Measurements from ENCODE around the gene PSD2.

The PSD2 gene

DNA sequence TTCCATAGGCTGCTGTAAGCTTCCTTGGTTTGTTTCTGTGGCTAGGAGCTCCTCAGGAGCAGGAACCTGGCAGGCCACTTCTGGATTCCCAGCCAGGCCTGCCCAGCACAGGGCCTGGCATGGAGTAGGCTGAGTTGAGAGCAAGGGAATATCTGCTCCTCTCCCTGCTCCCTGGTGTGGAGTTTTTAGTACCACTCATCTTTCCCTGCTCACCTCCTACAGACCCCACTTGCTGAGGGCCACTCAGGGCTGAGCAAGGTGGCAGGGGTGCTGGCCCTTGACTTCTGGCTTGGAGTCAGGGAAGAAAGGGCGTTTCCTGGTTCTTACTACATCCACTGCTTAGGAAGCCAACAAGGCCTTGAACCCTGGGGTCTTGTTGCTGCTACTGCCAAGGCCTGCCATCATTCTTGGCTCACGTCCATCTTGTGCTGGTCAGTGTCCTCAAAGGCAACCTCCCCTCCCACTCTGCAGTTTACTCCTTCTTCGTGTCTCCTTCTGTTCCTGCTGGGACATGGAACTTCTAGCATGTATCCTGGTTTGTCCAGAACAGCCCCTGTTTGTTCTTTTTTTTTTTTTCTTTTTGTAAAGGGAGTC is 54.9 kb downstream of the PSD2 start:
- H3K27ac ChIP-seq: no peak overlapping the region

DNA sequence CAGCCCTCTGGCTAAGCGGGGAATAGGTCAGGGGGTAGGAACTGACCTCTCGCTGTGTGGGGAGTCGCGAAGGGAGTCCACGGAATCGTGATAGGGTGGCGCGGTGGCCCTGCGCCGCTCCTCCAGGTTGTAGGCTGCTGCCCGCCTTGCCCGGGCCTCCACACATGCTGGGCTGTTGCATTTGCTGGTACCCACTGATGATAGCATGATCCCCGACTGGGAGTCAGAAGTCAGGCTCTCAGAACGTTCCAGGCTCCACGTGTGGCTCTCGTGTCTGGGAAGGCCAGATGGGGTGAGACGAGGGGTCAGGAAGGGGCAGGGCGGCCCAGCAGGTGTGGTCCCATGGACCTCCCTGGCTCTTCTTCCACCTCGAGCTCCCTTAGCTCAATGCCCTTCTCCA is 56.0 kb downstream of the PSD2 start:
- no peak for DNase-seq (ENCODE audit: low read depth, low spot score)
- no peak overlapping the region for H3K27ac ChIP-seq

More for the DNA sequence above, 54.9 kb downstream of the PSD2 start:
- no peak for DNase-seq (ENCODE audit: low read depth, low spot score)

DNA sequence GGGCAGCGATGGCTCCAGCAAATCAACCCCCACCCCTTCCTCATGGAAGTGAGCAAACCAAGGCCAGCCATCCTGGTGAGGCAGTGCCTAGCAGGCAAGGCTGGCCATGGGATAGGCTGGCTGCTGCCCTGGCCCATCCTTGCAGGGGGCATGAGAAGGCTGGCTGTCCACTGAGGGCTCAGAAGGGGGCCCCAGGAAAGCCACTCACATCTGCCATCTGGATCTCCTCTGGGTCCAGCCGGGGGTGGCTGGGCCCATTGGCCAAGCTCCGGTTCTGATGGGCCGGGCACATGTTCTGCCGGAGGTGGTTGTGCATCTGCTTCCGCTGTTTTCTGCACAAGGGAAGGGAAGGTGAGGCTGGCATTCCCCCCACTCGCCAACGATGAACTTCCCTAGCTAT is 57.1 kb downstream of the PSD2 start:
- no peak overlapping the region for H3K27ac ChIP-seq
- no peak for DNase-seq (ENCODE audit: low read depth, low spot score)

DNA sequence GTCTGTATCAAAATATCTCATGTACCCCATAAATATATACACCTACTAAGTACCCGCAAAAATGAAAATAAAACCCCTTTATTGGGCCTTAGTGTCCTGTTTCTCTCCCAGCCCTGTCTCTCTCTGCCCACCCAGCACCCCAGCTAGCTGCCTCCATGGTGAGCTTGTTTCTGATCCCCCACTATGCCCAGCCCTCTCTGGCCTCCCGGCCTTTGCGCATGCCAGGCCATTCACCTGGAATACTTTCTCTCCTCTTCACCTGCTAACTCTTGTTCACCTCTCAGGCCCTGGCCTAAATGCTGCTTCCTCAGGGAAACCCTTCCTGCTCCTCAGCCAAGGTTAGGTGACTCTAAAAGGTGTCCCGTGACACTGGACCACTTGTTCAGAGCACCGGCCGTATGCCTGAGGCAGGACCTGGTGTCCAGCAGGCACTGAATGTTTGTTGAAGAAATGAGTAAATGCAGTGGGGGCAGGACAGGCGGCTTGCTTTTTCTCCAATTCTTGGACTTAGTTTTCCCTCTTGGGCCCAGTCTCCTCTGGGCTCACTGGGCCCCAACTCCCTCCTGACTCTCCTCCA is 58.5 kb downstream of the PSD2 start:
- DNase-seq (ENCODE audit: low read depth, low spot score): no peak
- H3K27ac ChIP-seq: no peak overlapping the region

DNA sequence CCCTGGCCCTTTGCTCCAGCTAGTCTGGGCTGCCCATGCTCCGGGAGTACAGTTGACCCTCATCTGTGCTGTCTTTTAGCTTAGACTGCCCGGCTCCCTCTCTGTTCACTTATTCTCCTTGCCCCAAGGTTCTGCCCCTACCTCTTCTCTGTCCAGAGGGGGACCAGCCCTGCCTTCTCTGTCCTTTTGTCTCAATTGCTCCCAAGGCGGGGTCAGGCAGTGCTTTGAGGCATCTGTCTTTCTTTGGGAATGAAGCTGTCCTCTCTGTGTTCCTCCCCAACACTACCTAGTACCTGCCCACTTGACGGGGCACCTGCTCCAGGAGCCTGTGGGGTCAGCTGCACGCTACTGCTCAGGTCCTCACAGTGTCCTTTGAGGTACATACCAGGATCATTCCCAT is 59.3 kb downstream of the PSD2 start:
- no peak for DNase-seq (ENCODE audit: low read depth, low spot score)
- no peak overlapping the region for H3K27ac ChIP-seq

DNA sequence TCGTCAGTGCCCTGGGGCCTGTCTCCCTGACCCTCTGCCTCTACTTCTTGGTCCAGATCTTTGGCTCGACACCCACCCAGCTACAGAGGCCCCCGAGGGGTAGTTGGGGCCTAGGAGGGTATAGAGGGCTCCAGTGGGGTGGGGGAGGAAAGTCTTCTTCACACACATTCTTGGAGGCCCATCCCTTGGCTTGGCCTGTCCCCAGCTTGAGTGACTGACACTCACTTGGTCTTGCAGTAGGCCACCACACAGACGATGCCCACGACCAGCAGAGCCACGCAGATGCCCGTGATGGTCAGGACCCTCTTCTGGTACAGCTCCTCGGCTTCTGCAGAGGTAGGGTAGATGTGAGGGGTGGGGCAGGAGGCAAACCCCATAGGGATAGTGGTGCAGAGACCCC is 59.8 kb downstream of the PSD2 start:
- no peak overlapping the region for H3K27ac ChIP-seq
- no peak for DNase-seq (ENCODE audit: low read depth, low spot score)

DNA sequence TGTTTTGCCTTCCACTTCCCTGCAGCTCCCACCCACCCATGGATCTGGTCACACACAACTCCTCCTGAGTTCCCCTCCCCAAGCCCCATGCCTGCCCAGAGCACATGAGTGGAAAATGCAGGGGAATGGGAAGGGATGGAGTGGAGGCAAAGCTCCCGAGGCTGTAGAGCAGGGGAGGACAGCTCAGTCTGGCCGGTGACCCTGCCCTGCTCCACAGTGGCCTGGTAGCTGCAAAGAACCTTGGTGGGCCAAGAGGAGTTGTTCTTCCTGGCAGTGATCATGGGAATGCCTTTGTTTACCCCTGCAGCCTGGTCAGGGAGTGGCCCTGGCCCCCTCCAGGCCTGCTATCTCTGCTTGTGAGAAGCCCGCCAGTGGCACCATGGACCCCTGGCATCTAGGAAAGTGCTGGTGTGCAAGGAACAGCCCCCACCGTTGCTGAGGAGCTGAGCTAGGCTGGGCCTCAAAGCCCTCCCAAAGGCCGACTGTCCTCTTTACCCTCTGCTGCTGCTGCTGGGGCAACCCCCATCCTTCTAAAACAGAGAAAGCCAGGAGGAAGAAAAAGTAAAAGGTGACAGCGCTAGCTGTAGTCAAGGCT is 60.4 kb downstream of the PSD2 start:
- no peak for DNase-seq (ENCODE audit: low read depth, low spot score)

DNA sequence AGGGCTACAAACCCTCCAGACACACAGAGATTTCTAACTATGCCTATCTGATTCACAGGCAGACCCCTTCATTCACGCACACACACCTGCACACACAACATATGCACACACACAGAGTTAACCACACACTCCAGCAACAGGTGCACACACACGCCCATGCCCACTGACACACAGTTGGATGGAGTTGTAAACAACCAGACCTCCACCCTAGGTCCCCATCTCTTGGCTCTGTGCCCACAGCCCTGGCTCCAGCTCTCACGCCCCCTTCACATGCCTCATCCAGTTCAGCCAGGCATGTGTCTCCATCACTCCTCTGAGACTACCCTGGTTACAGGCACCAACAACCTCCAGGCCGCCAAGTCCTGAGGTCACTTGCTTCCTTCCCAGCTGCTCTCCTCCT is 61.1 kb downstream of the PSD2 start:
- no peak overlapping the region for H3K27ac ChIP-seq
- DNase-seq (ENCODE audit: low read depth, low spot score): no peak

More for the DNA sequence above, 60.4 kb downstream of the PSD2 start:
- no peak overlapping the region for H3K27ac ChIP-seq

DNA sequence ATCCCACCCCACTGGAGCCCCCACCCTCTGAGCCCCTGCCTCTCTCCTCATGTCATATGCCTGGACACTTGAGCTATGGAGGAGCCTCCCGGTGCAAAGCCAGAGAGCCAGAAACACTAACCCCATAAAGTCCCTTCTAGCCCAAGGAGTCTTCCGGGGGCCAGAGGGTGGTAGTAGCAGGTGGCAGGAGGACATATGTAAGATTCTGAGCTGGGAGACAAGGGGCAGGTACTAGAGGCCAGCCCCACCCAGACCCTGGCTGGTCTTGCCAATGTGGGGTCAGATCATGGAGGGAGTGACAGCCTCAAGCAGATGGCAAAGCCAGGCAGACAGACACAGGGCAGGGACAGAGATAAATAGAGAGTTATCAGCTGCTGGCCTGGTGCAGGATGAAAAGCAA is 63.4 kb downstream of the PSD2 start:
- no peak for DNase-seq (ENCODE audit: low read depth, low spot score)
- H3K27ac ChIP-seq: no peak overlapping the region

DNA sequence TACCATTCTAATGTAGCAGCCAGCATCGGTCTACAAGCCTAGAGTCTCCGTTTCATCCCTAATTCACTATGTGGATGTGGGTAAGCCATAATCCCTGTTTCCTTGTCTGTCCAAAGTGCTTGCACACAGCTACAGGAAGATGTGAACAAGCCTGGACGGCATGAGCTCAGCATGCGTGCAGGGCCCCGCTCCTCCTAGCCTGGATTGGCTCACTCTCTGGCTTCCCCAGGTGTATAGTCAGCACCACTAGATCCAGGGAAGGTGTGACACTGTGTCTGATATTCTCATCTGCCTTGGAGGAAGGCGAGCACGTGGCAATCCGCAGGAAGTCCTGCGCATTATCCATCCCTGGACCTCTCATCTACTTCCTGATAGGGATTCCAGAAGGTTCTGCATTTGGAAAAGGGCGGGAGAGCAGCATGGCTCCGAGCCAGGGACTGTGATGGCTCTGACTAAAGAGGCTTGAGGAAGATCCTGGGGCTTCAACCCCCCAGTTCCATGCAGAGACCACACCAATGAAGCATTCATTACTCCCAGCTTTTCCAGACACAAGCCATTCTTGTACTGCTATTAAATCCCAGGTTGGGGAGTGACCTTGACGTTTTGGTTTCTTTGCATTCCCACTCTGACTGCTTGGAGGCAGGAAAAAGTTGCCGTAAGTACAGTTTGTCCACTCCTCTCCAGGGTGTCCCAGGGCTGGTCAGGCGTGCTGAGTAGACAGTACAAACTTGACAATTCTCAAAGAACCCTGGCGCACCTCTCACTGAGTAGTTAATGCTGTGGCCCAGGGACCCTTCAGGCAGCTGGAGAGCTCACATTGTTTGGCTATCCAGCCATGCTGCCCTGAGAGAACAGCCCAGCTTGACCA is 65.6 kb downstream of the PSD2 start:
- H3K27ac ChIP-seq: no peak overlapping the region
- DNase-seq (ENCODE audit: low read depth, low spot score): no peak

DNA sequence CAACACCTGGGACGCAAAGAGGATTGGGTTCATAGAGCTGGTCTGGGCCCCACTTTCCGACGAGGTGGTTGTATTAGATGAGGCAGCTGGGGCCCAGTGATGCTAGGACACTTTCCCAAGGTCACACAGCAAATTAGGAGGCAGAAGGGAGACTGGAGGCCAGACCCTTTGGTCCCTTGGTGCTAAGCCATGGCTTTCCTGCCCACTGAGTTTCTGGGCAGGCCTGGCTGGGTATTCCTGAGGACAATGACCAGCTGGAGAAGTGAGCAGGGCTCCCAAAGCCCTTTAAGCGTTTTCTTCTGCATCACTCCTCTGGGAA is 66.2 kb downstream of the PSD2 start:
- H3K27ac ChIP-seq: no peak overlapping the region
- no peak for DNase-seq (ENCODE audit: low read depth, low spot score)

DNA sequence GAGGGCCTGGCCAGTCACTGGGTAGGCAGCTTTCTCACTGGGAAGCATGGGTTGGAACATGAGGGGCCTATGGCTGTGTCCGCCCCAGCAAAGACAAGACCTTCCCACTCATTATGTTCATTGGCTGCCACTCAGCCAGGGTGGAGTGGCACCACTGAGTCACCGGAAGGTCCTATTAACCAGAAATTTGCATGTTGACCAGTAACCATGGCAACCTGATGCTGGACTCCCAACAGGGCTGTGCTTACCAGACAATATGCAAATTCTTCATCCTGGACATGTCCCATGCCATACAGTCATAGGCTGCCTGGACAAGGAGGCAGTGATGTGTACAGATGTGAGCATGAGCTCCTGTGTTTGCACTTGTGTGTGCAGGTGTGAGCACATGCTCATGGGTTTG is 66.7 kb downstream of the PSD2 start:
- no peak for DNase-seq (ENCODE audit: low read depth, low spot score)
- H3K27ac ChIP-seq: no peak overlapping the region

DNA sequence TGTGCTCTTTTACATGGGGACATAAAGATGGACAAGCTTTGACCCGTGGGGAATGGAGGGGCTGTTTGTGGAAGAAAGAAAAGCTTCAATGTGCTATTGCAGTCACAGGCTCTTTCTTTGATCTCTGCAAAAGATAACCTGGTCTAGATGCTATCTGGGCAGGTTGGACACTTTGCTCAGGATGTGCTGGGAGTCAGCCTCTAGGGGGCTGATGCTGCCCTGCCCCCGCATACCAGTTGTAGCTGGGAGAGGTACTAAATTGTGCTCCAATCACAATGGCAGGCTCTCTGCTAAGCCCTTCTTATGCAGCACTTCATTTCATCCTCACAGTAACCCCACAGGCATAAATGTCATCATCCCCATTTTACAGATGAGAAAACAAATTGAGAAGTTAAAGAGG is 67.2 kb downstream of the PSD2 start:
- no peak overlapping the region for H3K27ac ChIP-seq
- DNase-seq (ENCODE audit: low read depth, low spot score): no peak

DNA sequence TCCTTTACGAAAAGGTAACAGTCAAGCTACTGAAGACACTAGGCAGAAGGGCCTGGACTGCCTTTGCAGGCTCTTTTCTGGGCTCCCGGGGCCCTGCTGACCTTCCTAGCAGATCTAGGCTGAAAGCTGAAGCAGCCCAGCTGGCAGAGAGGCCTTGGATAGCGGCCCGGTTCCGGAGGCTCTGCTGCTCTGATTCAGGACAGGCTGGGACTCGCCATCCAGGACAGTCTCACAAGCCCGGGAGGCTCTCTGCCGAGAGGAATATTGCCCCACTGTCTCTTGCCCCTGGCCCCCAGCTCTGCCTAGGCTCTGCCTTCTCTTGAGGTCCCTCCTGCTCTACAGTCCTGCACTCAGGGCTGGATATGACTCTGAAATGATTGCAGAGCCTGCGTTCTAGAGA is 67.8 kb downstream of the PSD2 start:
- DNase-seq (ENCODE audit: low read depth, low spot score): no peak
- H3K27ac ChIP-seq: no peak overlapping the region

DNA sequence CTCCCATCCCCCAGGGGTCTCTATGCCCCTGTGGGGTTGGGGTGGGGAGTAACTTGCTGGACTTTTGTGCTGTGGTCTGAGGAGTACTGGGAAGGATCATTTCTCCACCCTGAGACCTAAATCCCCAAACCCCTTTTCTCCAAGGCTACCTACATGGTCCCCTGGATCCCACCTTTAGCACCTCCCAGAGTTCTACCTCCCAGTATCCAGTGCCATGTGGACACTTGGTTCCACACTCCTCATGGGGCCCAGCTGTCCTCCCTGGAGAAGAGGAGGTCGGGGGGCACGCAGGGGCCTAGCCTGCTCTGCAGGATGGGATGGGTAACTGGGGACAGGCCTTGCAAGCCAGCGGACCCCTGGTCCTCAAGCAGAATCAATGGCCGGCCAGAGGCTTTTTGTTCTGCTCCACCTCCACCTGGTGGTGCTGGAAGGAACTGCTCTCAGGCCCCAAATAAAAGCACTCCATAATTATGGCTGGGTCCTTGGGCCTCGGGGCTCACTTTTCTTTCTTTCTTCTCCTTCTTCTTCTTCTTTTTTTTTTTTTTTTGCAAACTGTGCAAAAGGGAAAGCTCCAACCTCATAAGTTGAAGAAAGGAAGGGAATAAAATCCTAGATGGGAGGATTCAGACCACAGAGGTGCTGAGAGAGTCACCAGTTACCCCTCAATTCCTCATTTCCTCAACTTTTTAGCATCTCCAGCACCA is 68.4 kb downstream of the PSD2 start:
- H3K27ac ChIP-seq: no peak overlapping the region
- no peak for DNase-seq (ENCODE audit: low read depth, low spot score)

DNA sequence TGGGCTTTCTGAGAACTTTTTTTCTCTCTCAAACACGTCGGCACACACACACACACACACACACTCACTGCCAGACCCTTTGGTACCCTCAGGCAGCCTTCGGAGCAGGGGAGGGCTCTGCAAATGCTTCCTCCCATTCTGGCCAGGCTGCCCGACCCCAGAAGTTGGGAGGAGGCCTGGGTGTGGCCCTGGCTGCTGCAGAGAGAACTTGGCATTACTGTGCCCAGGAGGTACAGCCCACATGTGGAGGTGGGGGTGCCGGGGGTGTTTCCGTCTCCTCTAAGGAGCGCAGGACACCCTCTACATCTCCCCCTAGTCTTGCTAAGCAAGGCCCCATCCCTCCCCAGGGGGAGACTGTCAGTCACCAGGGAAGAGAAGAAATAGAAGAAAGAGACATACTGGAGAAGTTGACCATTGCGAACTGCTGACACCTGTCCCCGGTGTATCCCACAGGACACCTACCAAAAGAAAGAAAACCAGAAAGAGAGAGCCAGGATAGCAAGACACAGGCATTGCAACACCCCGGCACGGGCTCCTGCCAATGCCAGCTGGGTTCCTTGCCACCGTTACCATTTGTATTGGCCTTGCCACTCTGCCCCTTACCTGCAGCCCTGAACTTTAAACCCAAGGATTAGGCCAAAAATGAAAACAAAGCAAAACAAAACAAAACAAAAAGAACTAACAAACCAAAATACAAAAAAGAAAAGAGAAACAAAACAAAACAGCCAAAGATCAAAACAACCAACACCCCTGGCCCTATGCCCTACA is 69.3 kb downstream of the PSD2 start:
- DNase-seq (ENCODE audit: low read depth, low spot score): no peak
- H3K27ac ChIP-seq: no peak overlapping the region

DNA sequence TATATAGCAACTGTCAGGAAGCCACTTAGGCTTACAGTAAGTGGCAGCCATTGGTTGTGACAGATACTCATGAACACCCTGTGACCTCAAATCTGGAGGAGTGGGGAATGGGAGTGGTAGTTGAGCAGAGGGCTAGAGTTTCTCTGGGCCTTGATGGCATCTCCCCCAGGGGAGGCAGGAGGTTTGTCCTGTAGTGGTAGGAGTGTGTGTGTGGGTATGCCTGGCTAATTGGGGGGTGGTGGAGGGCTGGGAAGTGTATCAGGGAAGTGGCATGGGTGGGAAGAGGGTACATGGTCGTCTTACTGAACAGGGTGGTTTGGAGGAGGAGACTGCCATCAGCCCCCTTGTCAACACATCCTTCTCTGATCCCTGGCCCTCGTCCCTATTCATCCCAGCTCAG is 71.5 kb downstream of the PSD2 start:
- no peak for DNase-seq (ENCODE audit: low read depth, low spot score)
- H3K27ac ChIP-seq: no peak overlapping the region

DNA sequence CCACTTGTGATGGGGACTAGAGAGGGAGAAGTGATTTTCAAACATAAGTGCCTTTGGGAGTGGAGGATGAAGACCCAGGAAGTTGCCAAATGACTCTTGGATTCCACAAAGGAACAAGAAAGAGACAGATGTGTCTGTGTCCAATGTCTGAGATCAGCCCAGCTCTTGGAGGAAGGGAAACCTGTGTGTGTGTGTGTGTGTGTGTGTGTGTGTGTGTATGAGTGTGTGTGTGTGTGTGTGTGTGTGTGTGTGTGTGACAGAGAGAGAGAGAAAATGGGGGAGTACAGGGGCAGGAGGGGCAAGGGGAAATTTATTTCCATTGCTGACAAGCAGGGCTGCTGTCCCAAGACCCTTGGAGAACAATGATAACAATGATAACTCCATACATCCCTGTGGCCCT is 72.0 kb downstream of the PSD2 start:
- no peak overlapping the region for H3K27ac ChIP-seq
- no peak for DNase-seq (ENCODE audit: low read depth, low spot score)

DNA sequence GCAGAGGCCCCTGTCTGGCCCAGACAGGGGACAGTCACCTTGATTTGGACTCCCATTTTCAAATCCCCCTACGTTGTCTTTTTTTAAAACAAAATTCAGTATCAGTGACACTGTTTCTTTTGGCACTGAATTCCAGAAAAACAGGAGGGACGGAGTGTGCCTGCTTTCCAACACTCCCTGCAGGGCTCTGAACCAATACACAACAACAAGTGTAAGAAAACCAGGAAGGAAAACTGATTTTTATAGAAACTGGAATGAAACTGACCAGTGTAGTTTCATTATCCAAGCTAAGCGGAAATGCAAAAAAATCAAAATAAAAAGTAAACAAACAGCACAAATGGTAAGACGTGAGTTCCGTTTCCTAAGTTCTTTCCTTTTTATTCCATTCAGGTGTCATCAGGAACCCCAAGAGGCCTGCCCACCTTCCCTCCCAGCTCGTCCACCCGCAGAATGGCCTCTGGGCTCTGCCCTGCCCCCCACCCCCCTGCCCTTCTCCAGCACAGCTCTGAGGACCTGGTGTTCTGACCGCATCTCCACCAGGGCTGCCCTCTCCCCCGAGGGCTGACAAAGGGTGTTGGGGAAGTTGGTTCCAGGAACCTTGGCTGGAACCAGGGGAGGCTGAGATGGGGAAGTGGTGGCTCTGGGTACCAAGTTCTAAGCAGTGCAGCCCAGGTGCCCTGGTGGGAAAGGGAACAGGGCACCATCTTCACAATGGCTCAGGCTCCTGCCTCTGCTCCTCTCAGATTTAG is 73.6 kb downstream of the PSD2 start:
- no peak overlapping the region for H3K27ac ChIP-seq
- DNase-seq (ENCODE audit: low read depth, low spot score): no peak
